ENCODE measurements around the gene ATXN7. TPM values are rescaled to one million over a fixed set of nuclear protein-coding genes. Genes with fewer than 3 reads are reported as not detected.

Gene ATXN7, protein sequence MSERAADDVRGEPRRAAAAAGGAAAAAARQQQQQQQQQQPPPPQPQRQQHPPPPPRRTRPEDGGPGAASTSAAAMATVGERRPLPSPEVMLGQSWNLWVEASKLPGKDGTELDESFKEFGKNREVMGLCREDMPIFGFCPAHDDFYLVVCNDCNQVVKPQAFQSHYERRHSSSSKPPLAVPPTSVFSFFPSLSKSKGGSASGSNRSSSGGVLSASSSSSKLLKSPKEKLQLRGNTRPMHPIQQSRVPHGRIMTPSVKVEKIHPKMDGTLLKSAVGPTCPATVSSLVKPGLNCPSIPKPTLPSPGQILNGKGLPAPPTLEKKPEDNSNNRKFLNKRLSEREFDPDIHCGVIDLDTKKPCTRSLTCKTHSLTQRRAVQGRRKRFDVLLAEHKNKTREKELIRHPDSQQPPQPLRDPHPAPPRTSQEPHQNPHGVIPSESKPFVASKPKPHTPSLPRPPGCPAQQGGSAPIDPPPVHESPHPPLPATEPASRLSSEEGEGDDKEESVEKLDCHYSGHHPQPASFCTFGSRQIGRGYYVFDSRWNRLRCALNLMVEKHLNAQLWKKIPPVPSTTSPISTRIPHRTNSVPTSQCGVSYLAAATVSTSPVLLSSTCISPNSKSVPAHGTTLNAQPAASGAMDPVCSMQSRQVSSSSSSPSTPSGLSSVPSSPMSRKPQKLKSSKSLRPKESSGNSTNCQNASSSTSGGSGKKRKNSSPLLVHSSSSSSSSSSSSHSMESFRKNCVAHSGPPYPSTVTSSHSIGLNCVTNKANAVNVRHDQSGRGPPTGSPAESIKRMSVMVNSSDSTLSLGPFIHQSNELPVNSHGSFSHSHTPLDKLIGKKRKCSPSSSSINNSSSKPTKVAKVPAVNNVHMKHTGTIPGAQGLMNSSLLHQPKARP
- total RNA-seq (2012; rRNA removed) (11.9 and 13.6 TPM in 2 replicates), polyA plus RNA-seq (2012; rRNA removed) (8.6 and 11.3 TPM in 2 replicates), Bru-seq, nascent RNA (percentile 89 among the genes with signal in this experiment), BruChase-seq, experiment 1, labeled RNA remaining after a 6-hour chase (percentile 58 among the genes with signal in this experiment), BruChase-seq, experiment 2, labeled RNA remaining after a 2-hour chase (percentile 76 among the genes with signal in this experiment)
- polyA plus RNA-seq (2012; cell fraction: cytosol; rRNA removed): 3.4 and 4.2 TPM in 2 replicates
- 32.4 and 57.9 TPM in 2 replicates for polyA plus RNA-seq (2012; cell fraction: nucleus; rRNA removed; ENCODE audit: low replicate concordance)
- long read RNA-seq, partial matches to known transcripts: 1 of 6 reads
- long read RNA-seq, other reads (novel, unspliced or antisense): 2 of 6 reads

DNA sequence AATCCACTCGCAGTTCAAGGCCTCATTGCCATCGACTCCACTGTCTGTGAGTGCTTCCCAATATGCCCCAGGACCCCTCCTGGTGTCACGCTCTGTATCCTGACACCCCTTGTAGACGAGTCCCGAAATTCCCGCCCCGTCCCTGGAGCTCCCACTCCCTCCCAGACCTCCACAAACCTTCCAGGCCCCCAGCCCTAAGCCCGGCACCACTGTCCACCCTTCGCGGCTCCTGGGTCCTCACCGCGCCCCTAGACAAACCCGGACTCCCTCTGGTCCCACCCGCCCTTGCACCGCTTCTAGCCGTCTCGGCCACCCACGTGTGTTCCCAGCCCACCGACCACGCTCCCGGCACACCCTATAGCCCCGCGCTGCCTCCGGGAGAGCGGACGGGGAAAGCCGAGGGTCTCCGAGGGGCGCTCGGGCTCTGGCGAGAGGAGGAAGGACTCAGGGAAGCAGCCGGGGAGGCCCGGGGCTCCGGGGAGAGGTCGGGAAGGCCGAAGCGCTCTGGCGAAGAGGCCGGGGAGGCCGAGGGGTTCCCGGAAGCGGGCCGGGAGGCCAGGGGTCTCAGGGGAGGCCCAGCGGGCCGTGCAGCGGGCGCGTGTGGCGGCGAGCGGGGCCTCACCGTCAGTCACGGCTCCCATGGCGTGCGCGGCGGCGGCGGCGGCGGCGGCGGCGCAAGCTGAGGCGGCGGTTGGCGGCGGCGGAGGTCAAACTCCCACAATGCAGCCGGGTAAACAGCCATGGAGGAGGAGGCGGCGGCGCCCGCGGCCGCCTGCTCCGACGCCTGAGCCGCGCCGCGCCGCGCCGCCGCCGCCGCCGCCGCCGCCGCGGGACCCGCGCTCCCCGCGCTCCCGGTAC is at the start of gene ATXN7, which contains the start of gene THOC7:
TSS of gene ATXN7 (plus strand) at position 718 of the 858 bp plus-strand sequence. CDS start 48,732 bp downstream, outside the sequence.
TSS of gene THOC7 (minus strand) at position 656 of the 858 bp plus-strand sequence. CDS start at position 641, 15 bp downstream.
- H3K18ac ChIP-seq (ENCODE audit: low read depth, low read length): peak within 1 kb of the TSS; percentile 79
- 2% methylated on average over 33 of the region's 98 CpGs; no CpG with 5 or more reads in 1 of the 2 experiments for WGBS, 2 experiments (ENCODE audit: extremely low coverage in 2 of 2, insufficient read length in 1 of 2)
- H4K5ac ChIP-seq (ENCODE audit: low read depth, low read length): peak within 1 kb of the TSS; percentile 82
- peak within 1 kb of the TSS; percentile 97 for H3K14ac ChIP-seq (replicated peaks; ENCODE audit: low read depth, low read length)
- ATAC-seq (ENCODE audit: low read depth) (peak; percentile 84), DNase-seq (peak; percentile 38)
- ChIA-PET POLR2A (ENCODE audit: unreplicated experiment) (no interaction called here), CTCF (no interaction called here)
- no peaks in the 10 kb centered on the region; the same call in 1 of the 2 replicates for H4K20me1 ChIP-seq (ENCODE audit: insufficient read depth, low read length)
- H3K56ac ChIP-seq (ENCODE audit: extremely low read depth, insufficient read depth, low read length): peak within 1 kb of the TSS; percentile 57
- peak within 1 kb of the TSS; percentile 90 for H3K4ac ChIP-seq (ENCODE audit: low read depth, low read length)
- peak within 1 kb of the TSS; percentile 96 for H2AK9ac ChIP-seq (replicated peaks; ENCODE audit: low read depth, low read length, poor library complexity)
- no peaks in the 10 kb centered on the region for H3K27me3 ChIP-seq (ENCODE audit: control insufficient read depth, insufficient read depth, low read length)
- TF ChIP-seq, protein P1, sequence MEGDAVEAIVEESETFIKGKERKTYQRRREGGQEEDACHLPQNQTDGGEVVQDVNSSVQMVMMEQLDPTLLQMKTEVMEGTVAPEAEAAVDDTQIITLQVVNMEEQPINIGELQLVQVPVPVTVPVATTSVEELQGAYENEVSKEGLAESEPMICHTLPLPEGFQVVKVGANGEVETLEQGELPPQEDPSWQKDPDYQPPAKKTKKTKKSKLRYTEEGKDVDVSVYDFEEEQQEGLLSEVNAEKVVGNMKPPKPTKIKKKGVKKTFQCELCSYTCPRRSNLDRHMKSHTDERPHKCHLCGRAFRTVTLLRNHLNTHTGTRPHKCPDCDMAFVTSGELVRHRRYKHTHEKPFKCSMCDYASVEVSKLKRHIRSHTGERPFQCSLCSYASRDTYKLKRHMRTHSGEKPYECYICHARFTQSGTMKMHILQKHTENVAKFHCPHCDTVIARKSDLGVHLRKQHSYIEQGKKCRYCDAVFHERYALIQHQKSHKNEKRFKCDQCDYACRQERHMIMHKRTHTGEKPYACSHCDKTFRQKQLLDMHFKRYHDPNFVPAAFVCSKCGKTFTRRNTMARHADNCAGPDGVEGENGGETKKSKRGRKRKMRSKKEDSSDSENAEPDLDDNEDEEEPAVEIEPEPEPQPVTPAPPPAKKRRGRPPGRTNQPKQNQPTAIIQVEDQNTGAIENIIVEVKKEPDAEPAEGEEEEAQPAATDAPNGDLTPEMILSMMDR (conservative IDR thresholded peaks at IDR 0.05; ENCODE audit: low read depth, low read length): no peak
- peak; percentile 88 for TF ChIP-seq MXI1 (IDR thresholded peaks at IDR 0.05; ENCODE audit: borderline replicate concordance, low read depth, low read length)
- intact Hi-C loops (cut with micrococcal nuclease): loop anchor here (2.0 to 5.0 kb wide), 2 partner anchors 114 to 129 kb away; no protein-coding TSS in a partner anchor
- peak within 1 kb of the TSS; percentile 99 for H3K4me2 ChIP-seq (ENCODE audit: low read depth, low read length)
- peak within 1 kb of the TSS; percentile 100 for H3K23ac ChIP-seq (ENCODE audit: low read depth, low read length)
- H2AK5ac ChIP-seq (ENCODE audit: low read depth, low read length): peak within 1 kb of the TSS; percentile 94
- H2AFZ ChIP-seq (replicated peaks; ENCODE audit: low read length, poor library complexity): peak within 1 kb of the TSS; percentile 96
- H2BK15ac ChIP-seq (ENCODE audit: low read depth, low read length): peak within 1 kb of the TSS; percentile 74; the same call in 1 of the 3 replicates
- in situ Hi-C loops (cut with MboI; ENCODE audit: low sequenced_read_pairs): no loop called here
- no TSS peak for BruUV-seq (replicated peaks)
- H2BK120ac ChIP-seq (ENCODE audit: low read depth, low read length): peak within 1 kb of the TSS; percentile 79
- H4K91ac ChIP-seq (ENCODE audit: insufficient read depth, low read depth, low read length): peak within 1 kb of the TSS; percentile 91
- peak within 1 kb of the TSS; percentile 53 to 97 for H4K8ac ChIP-seq (ENCODE audit: low read depth in 2 of 2, low read length in 2 of 2)
- H3K27ac ChIP-seq (ENCODE audit: insufficient read depth, low read length): peak within 1 kb of the TSS; percentile 90
- peaks cover 44 to 69% of the 10 kb centered on the region in 2 experiments for H3K79me1 ChIP-seq (ENCODE audit: low read depth in 1 of 2, low read length in 2 of 2)
- H3K9me1 ChIP-seq (ENCODE audit: insufficient read depth, low read length): peaks cover 7% of the 10 kb centered on the region
- H3K36me3 ChIP-seq (ENCODE audit: control insufficient read depth, insufficient read depth, low read length): no peaks in the 10 kb centered on the region; the same call in 1 of the 2 replicates
- peak within 1 kb of the TSS; percentile 93 for H2BK5ac ChIP-seq (ENCODE audit: low read depth, low read length, poor library complexity, severe bottlenecking)
- peak within 1 kb of the TSS; percentile 95 for H3K9ac ChIP-seq (ENCODE audit: low read depth, low read length)
- peak within 1 kb of the TSS; percentile 94 for H3K4me3 ChIP-seq (ENCODE audit: insufficient read depth, low read depth, low read length)
- peak within 1 kb of the TSS; percentile 70 for H2BK20ac ChIP-seq (ENCODE audit: low read depth, low read length)
- no peaks in the 10 kb centered on the region for H3K9me3 ChIP-seq (ENCODE audit: control insufficient read depth, insufficient read depth, low read length)
- dilution Hi-C loops (cut with HindIII; ENCODE audit: low sequenced_read_pairs, unreplicated experiment): no loop called here
- H3K4me1 ChIP-seq (ENCODE audit: control insufficient read depth, insufficient read depth, low read length): peaks cover 3% of the 10 kb centered on the region; the same call in 1 of the 2 replicates
